ENCODE data around the gene HPSE2.

DNA sequence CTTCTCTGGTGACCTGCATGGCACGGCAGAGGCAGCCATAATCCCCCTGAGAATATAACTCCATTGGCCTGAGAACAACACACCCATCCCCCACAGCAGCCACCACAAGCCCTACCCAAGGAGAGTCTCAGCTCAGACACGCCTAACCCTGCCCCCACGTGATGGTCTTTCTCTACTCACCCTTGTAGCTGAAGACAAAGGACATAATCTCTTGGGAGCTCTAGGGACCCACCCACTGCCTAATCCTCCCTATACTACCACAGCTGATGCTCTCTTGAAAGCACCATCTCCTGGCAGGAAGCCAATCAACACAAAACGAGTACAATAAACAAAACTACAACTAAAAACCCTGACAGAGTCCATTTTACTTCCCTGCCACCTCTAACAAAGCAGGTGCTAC lies 30.7 kb upstream of the HPSE2 start:
- TF ChIP-seq, protein P1, sequence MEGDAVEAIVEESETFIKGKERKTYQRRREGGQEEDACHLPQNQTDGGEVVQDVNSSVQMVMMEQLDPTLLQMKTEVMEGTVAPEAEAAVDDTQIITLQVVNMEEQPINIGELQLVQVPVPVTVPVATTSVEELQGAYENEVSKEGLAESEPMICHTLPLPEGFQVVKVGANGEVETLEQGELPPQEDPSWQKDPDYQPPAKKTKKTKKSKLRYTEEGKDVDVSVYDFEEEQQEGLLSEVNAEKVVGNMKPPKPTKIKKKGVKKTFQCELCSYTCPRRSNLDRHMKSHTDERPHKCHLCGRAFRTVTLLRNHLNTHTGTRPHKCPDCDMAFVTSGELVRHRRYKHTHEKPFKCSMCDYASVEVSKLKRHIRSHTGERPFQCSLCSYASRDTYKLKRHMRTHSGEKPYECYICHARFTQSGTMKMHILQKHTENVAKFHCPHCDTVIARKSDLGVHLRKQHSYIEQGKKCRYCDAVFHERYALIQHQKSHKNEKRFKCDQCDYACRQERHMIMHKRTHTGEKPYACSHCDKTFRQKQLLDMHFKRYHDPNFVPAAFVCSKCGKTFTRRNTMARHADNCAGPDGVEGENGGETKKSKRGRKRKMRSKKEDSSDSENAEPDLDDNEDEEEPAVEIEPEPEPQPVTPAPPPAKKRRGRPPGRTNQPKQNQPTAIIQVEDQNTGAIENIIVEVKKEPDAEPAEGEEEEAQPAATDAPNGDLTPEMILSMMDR (IDR thresholded peaks at IDR 0.05): no peak
- no peak for TF ChIP-seq POLR2A (IDR thresholded peaks at IDR 0.05)
